ENCODE data around the gene LILRB5. TPM values are rescaled to one million over a fixed set of nuclear protein-coding genes. Genes with fewer than 3 reads are reported as not detected.

The LILRB5 gene
- total and polyA plus RNA-seq, 9 of the 15 experiments (the other 6 are each of a cell fraction or from before 2014, with no cell fraction given) = not detected

DNA sequence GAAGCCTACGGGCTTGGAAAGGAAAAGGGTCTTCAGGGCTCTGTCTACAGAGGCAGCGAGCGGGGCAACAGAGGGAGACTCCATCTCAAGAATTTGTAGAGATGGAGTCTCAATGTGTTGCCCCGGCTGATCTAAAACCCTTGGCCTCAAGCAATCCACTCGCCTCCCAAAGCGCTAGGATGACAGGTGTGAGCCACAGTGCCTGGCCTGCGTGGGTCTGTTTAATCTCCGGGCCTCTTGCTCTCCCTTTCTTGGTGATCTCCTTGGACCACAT lies 48.4 kb downstream of the LILRB5 start (continued):
- TF ChIP-seq SIN3A (IDR thresholded peaks at IDR 0.05; ENCODE audit: borderline replicate concordance in 2 of 2, control insufficient read depth in 1 of 2, low read depth in 2 of 2, low read length in 2 of 2) (no peak), POLR2H (tag; IDR thresholded peaks at IDR 0.05; ENCODE audit: low read depth) (no peak), FOXK1 (CRISPR knock-in tag; IDR thresholded peaks at IDR 0.05; ENCODE audit: borderline replicate concordance) (no peak), ZNF23 (CRISPR knock-in tag; IDR thresholded peaks at IDR 0.05) (no peak), ZNF212 (CRISPR knock-in tag; IDR thresholded peaks at IDR 0.05) (no peak), ZZZ3 (IDR thresholded peaks at IDR 0.05) (no peak), TCF3 (CRISPR knock-in tag; IDR thresholded peaks at IDR 0.05) (no peak), TEAD1 (CRISPR knock-in tag; IDR thresholded peaks at IDR 0.05) (no peak), ZBTB40 (IDR thresholded peaks at IDR 0.05) (no peak), ZBTB40 (CRISPR knock-in tag; IDR thresholded peaks at IDR 0.05) (no peak), NFIX (CRISPR knock-in tag; IDR thresholded peaks at IDR 0.05; ENCODE audit: low read depth) (no peak), ZBTB26 (CRISPR knock-in tag; IDR thresholded peaks at IDR 0.05) (no peak), U2AF2 (optimal IDR thresholded peaks at IDR 0.05; ENCODE audit: low read depth, low read length) (no peak), SMARCE1 (IDR thresholded peaks at IDR 0.05) (no peak), MBD1 (CRISPR knock-in tag; IDR thresholded peaks at IDR 0.05) (no peak), ZNF436 (CRISPR knock-in tag; IDR thresholded peaks at IDR 0.05) (no peak)
- TF ChIP-seq, protein P1, sequence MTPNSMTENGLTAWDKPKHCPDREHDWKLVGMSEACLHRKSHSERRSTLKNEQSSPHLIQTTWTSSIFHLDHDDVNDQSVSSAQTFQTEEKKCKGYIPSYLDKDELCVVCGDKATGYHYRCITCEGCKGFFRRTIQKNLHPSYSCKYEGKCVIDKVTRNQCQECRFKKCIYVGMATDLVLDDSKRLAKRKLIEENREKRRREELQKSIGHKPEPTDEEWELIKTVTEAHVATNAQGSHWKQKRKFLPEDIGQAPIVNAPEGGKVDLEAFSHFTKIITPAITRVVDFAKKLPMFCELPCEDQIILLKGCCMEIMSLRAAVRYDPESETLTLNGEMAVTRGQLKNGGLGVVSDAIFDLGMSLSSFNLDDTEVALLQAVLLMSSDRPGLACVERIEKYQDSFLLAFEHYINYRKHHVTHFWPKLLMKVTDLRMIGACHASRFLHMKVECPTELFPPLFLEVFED (CRISPR knock-in tag; conservative IDR thresholded peaks at IDR 0.05) = no peak
